Measurements from ENCODE around the gene ZYX. TPM values are rescaled to one million over a fixed set of nuclear protein-coding genes. Genes with fewer than 3 reads are reported as not detected.

ZYX gene
- total RNA-seq, 2 donors from 2014 or later: 54.9 to 110 TPM

- Histone ChIP-seq H3K27me3 (no peaks in the 10 kb centered on the region), H3K9ac (ENCODE audit: low read depth in 2 of 2, low read length in 2 of 2) (no peak overlapping the region), H3K27ac (no peak overlapping the region), H3K9me3 (no peaks in the 10 kb centered on the region), H3K4me1 (peaks cover 6% of the 10 kb centered on the region), H3K4me3 (no peak overlapping the region), H3K36me3 (no peaks in the 10 kb centered on the region)
- no peak for TF ChIP-seq CTCF (IDR thresholded peaks at IDR 0.05)
- no peak for DNase-seq
- intact Hi-C loops (cut with DNase I): no loop called here
Measured at GRCh38 chr7:143394777-143395176, 13.6 kb downstream of the ZYX start.

- Histone ChIP-seq H3K36me3 (no peaks in the 10 kb centered on the region), H3K4me3 (no peak overlapping the region), H3K27me3 (no peaks in the 10 kb centered on the region), H3K4me1 (peaks cover 6% of the 10 kb centered on the region), H3K9me3 (no peaks in the 10 kb centered on the region), H3K9ac (ENCODE audit: low read depth in 2 of 2, low read length in 2 of 2) (no peak overlapping the region), H3K27ac (no peak overlapping the region)
- no peak for TF ChIP-seq CTCF (IDR thresholded peaks at IDR 0.05)
- no peak for DNase-seq
- intact Hi-C loops (cut with DNase I): no loop called here
Measured at GRCh38 chr7:143395187-143396149, 14.3 kb downstream of the ZYX start.

- Histone ChIP-seq H3K27ac (no peak overlapping the region), H3K4me3 (no peak overlapping the region), H3K27me3 (no peaks in the 10 kb centered on the region), H3K4me1 (peaks cover 6% of the 10 kb centered on the region), H3K9me3 (no peaks in the 10 kb centered on the region), H3K36me3 (no peaks in the 10 kb centered on the region), H3K9ac (ENCODE audit: low read depth in 2 of 2, low read length in 2 of 2) (no peak overlapping the region)
- intact Hi-C loops (cut with DNase I): no loop called here
- no peak for DNase-seq
- TF ChIP-seq CTCF (IDR thresholded peaks at IDR 0.05): no peak
Measured at GRCh38 chr7:143396182-143396581, 15.0 kb downstream of the ZYX start.

GRCh38 chr7:143396625-143397556 lies 15.7 kb downstream of the ZYX start:
- H3K36me3 ChIP-seq: no peaks in the 10 kb centered on the region
- H3K27me3 ChIP-seq: no peaks in the 10 kb centered on the region
- H3K27ac ChIP-seq: no peak overlapping the region
- no peak overlapping the region for H3K4me3 ChIP-seq
- TF ChIP-seq CTCF (IDR thresholded peaks at IDR 0.05): no peak
- intact Hi-C loops (cut with DNase I): no loop called here
- H3K4me1 ChIP-seq: peaks cover under 1% of the 10 kb centered on the region
- H3K9ac ChIP-seq (ENCODE audit: low read depth in 2 of 2, low read length in 2 of 2): no peak overlapping the region
- no peak for DNase-seq
- no peaks in the 10 kb centered on the region for H3K9me3 ChIP-seq

- no peaks in the 10 kb centered on the region for H3K4me1 ChIP-seq
- intact Hi-C loops (cut with DNase I): no loop called here
Measured at GRCh38 chr7:143397710-143398530, 16.8 kb downstream of the ZYX start.

More at GRCh38 chr7:143397710-143398530, 16.8 kb downstream of the ZYX start:
- TF ChIP-seq CTCF (IDR thresholded peaks at IDR 0.05): no peak
- Histone ChIP-seq H3K27me3 (no peaks in the 10 kb centered on the region), H3K36me3 (no peaks in the 10 kb centered on the region), H3K4me3 (no peak overlapping the region), H3K27ac (no peak overlapping the region), H3K9ac (ENCODE audit: low read depth in 2 of 2, low read length in 2 of 2) (no peak overlapping the region), H3K9me3 (no peaks in the 10 kb centered on the region)
- no peak for DNase-seq

Data from colonic mucosa (tissue), 4 donors.